KMS-11 (cell line): ENCODE results near the gene ZNF683.

Experiments
- H2AFZ ChIP-seq: fragments of 200-600 bp; sonication (generic); 2 replicates; pipeline ENCODE4 v1.6.1; 2016; ENCODE audit warnings: antibody characterized with exemption, mixed run types, low read depth
- H3K27ac ChIP-seq: fragments of 200-600 bp; sonication (generic); 2 replicates; pipeline ENCODE4 v1.6.1; 2016; ENCODE audit warnings: mild to moderate bottlenecking, mixed run types
- H3K27me3 ChIP-seq: fragments of 200-600 bp; sonication (generic); 2 replicates; pipeline ENCODE4 v1.6.1; 2017; ENCODE audit warnings: mild to moderate bottlenecking, low read depth, mixed run types, moderate library complexity; ENCODE audit not compliant: insufficient read depth
- H3K36me3 ChIP-seq: fragments of 200-600 bp; sonication (generic); 2 replicates; pipeline ENCODE4 v1.6.1; 2017; ENCODE audit warnings: mild to moderate bottlenecking, mixed run types; ENCODE audit not compliant: insufficient read depth
- H3K4me1 ChIP-seq: fragments of 200-600 bp; sonication (generic); 2 replicates; pipeline ENCODE4 v1.6.1; 2016; ENCODE audit warnings: mild to moderate bottlenecking, low read depth, mixed run types; ENCODE audit not compliant: poor library complexity, severe bottlenecking
- H3K4me2 ChIP-seq: fragments of 200-600 bp; sonication (generic); 2 replicates; pipeline ENCODE4 v1.7.0; 2016; ENCODE audit warnings: mild to moderate bottlenecking, mixed run types
- H3K4me3 ChIP-seq: fragments of 200-600 bp; sonication (generic); IDR thresholded peaks from 2 replicates; pipeline ENCODE4 v1.6.1; 2017; ENCODE audit warnings: low read depth, low read length, mixed read lengths; ENCODE audit not compliant: insufficient read depth
- H3K79me2 ChIP-seq: fragments of 200-600 bp; sonication (generic); 2 replicates; pipeline ENCODE4 v1.6.1; 2016; ENCODE audit warnings: low read depth, mixed run types; ENCODE audit not compliant: insufficient read depth
- H3K9ac ChIP-seq: fragments of 200-600 bp; sonication (generic); 2 replicates; pipeline ENCODE4 v1.6.1; 2016; ENCODE audit warnings: mild to moderate bottlenecking, mixed run types
- H4K20me1 ChIP-seq: fragments of 200-600 bp; sonication (generic); 2 replicates; pipeline ENCODE4 v1.6.1; 2016; ENCODE audit warnings: mild to moderate bottlenecking, mixed run types; ENCODE audit not compliant: insufficient read depth
- TF ChIP-seq, protein P1 (sequence below): fragments of 200-600 bp; sonication (generic); conservative IDR thresholded peaks from 2 replicates; pipeline ENCODE4 v1.6.1; 2017; ENCODE audit warnings: low read depth, mild to moderate bottlenecking, antibody characterized with exemption, low read length, moderate library complexity, mixed read lengths

The ZNF683 gene

DNA sequence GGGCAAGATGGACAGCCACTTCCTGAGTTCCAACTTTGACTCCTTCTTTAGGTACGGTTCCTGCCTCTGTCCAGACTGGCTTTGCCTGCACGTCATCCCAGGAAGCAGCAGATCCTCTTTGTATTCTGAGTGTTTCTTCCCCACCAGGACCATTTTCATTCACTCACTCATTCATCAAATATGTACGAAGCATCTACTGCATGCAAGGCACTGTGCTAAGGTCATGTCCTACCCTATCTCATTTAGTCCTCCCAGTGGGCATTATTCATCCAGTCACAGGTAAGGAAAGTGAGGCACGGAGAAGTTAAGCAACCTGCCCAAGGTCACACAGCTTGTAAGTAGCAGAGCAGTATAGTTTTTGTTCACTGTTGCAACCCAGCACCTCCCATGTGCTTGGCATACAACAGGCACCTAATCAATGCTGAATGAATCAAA, 32.5 kb downstream of the ZNF683 start:
- H3K4me2 ChIP-seq: no peak overlapping the region
- H2AFZ ChIP-seq: no peak overlapping the region
- no peak overlapping the region for H3K4me3 ChIP-seq
- no peaks in the 10 kb centered on the region for H3K27me3 ChIP-seq
- H3K36me3 ChIP-seq: no peaks in the 10 kb centered on the region
- H4K20me1 ChIP-seq: no peaks in the 10 kb centered on the region
- H3K27ac ChIP-seq: no peak overlapping the region
- no peaks in the 10 kb centered on the region for H3K79me2 ChIP-seq
- peaks cover 20% of the 10 kb centered on the region for H3K4me1 ChIP-seq
- TF ChIP-seq, protein P1, sequence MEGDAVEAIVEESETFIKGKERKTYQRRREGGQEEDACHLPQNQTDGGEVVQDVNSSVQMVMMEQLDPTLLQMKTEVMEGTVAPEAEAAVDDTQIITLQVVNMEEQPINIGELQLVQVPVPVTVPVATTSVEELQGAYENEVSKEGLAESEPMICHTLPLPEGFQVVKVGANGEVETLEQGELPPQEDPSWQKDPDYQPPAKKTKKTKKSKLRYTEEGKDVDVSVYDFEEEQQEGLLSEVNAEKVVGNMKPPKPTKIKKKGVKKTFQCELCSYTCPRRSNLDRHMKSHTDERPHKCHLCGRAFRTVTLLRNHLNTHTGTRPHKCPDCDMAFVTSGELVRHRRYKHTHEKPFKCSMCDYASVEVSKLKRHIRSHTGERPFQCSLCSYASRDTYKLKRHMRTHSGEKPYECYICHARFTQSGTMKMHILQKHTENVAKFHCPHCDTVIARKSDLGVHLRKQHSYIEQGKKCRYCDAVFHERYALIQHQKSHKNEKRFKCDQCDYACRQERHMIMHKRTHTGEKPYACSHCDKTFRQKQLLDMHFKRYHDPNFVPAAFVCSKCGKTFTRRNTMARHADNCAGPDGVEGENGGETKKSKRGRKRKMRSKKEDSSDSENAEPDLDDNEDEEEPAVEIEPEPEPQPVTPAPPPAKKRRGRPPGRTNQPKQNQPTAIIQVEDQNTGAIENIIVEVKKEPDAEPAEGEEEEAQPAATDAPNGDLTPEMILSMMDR: no peak
- no peak overlapping the region for H3K9ac ChIP-seq

DNA sequence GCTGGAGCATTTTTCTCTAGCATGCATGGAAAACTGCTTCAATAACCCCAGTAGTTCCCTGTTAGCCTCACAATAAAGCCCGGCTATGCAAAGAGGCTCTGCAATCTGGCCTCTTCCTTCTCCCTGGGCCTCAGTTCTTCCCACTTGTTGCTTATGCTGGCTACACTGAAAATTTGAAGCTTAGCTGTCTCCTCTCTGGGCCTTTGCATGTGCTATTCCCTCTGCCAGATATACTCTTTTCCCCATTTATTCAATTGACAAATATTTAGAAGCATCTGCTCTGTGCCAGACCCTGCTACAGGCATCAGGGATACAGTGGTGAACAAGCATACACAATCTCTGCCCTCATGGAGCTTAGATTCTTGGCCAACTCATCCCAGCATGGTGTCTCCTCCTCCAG, 33.9 kb downstream of the ZNF683 start:
- Histone ChIP-seq H2AFZ (no peak overlapping the region), H3K4me3 (no peak overlapping the region), H3K79me2 (no peaks in the 10 kb centered on the region), H3K4me1 (peaks cover 20% of the 10 kb centered on the region), H3K36me3 (no peaks in the 10 kb centered on the region), H3K27me3 (no peaks in the 10 kb centered on the region), H3K4me2 (no peak overlapping the region), H3K9ac (no peak overlapping the region), H3K27ac (no peak overlapping the region), H4K20me1 (no peaks in the 10 kb centered on the region)
- TF ChIP-seq, protein P1: no peak

DNA sequence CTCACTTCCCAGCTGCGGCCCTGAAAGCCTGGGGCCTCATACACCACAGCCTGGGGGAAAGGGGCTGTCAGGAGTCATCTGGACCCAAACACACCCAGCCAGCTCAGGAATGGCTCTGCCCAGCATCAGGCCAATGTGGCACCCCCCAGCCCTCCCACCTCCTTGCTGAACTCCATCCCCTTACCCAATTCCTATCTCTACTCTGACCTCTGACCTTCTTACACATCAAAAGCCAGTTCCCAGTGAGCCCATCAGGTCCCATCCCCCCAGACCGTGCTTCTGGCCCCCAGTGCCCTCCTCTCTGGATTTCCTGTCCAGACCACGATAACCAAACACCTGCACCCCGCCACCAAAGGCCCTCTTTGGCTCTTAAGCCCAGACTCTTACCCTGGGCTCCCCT, 34.9 kb downstream of the ZNF683 start:
- TF ChIP-seq, protein P1: no peak
- no peaks in the 10 kb centered on the region for H3K27me3 ChIP-seq
- H3K36me3 ChIP-seq: no peaks in the 10 kb centered on the region
- no peaks in the 10 kb centered on the region for H3K79me2 ChIP-seq
- no peak overlapping the region for H3K27ac ChIP-seq
- no peak overlapping the region for H3K4me3 ChIP-seq
- H3K4me2 ChIP-seq: no peak overlapping the region
- no peak overlapping the region for H3K9ac ChIP-seq
- H2AFZ ChIP-seq: peak overlapping the region; percentile 91; the same call in 1 of the 2 replicates
- no peaks in the 10 kb centered on the region for H4K20me1 ChIP-seq
- H3K4me1 ChIP-seq: peaks cover 20% of the 10 kb centered on the region

DNA sequence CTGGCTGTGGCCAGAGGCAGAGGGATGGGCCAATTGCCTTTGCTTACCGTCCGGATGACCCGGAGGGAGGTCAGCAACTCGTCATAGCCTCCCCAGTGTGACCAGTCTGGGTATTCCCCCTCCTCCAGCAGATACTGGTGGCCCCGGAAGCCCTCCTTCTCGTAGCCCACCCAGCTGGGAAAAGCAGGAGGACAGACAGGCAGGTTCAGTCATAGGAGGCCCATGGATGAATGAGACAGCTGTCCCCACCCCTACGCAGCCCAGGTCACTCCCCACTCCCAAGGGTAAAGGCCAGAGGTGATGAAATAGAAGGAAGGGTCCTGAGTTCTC, 35.4 kb downstream of the ZNF683 start:
- TF ChIP-seq, protein P1: no peak
- Histone ChIP-seq H2AFZ (peak overlapping the region; percentile 91), H3K27me3 (no peaks in the 10 kb centered on the region), H3K36me3 (no peaks in the 10 kb centered on the region), H3K79me2 (no peaks in the 10 kb centered on the region), H3K27ac (no peak overlapping the region), H3K9ac (no peak overlapping the region), H4K20me1 (no peaks in the 10 kb centered on the region), H3K4me3 (no peak overlapping the region), H3K4me1 (peaks cover 20% of the 10 kb centered on the region), H3K4me2 (peak overlapping the region; percentile 71)
